Ishikawa (cell line): ENCODE measurements around the gene WWTR1.

Experiments
- CEBPB ChIP-seq: IDR thresholded peaks from 2 replicates; pipeline ENCODE4 v1.6.1; 2012
- CREB1 ChIP-seq: IDR thresholded peaks from 2 replicates; pipeline ENCODE4 v1.6.1; 2012; ENCODE audit warnings: low read depth
- EGR1 ChIP-seq: IDR thresholded peaks from 2 replicates; pipeline ENCODE4 v1.6.1; 2012
- EP300 ChIP-seq: IDR thresholded peaks from 2 replicates; pipeline ENCODE4 v1.6.1; 2012; ENCODE audit warnings: borderline replicate concordance
- FOXM1 ChIP-seq: IDR thresholded peaks from 2 replicates; pipeline ENCODE4 v1.6.1; 2012; ENCODE audit warnings: low read depth, borderline replicate concordance
- NFIC ChIP-seq: IDR thresholded peaks from 2 replicates; pipeline ENCODE4 v1.6.1; 2012
- RAD21 ChIP-seq: IDR thresholded peaks from 2 replicates; pipeline ENCODE4 v1.6.1; 2012; ENCODE audit warnings: low read depth
- TAF1 ChIP-seq: IDR thresholded peaks from 2 replicates; pipeline ENCODE4 v1.6.1; 2012; ENCODE audit warnings: low read depth, mild to moderate bottlenecking
- TCF12 ChIP-seq: IDR thresholded peaks from 2 replicates; pipeline ENCODE4 v1.6.1; 2012; ENCODE audit warnings: low read depth
- TEAD4 ChIP-seq: IDR thresholded peaks from 2 replicates; pipeline ENCODE4 v1.6.1; 2012
- YY1 ChIP-seq: IDR thresholded peaks from 2 replicates; pipeline ENCODE4 v1.6.1; 2012; ENCODE audit warnings: low read depth
- ZBTB7A ChIP-seq: IDR thresholded peaks from 2 replicates; pipeline ENCODE4 v1.6.1; 2012; ENCODE audit warnings: low read depth
- TF ChIP-seq, protein P1 (sequence below): IDR thresholded peaks from 2 replicates; pipeline ENCODE4 v1.6.1; 2012
- TF ChIP-seq, protein P2 (sequence below): IDR thresholded peaks from 2 replicates; pipeline ENCODE4 v1.6.1; 2012
- TF ChIP-seq, protein P3 (sequence below): IDR thresholded peaks from 2 replicates; pipeline ENCODE4 v1.6.1; 2012; ENCODE audit warnings: low read depth, mild to moderate bottlenecking

The WWTR1 gene

DNA sequence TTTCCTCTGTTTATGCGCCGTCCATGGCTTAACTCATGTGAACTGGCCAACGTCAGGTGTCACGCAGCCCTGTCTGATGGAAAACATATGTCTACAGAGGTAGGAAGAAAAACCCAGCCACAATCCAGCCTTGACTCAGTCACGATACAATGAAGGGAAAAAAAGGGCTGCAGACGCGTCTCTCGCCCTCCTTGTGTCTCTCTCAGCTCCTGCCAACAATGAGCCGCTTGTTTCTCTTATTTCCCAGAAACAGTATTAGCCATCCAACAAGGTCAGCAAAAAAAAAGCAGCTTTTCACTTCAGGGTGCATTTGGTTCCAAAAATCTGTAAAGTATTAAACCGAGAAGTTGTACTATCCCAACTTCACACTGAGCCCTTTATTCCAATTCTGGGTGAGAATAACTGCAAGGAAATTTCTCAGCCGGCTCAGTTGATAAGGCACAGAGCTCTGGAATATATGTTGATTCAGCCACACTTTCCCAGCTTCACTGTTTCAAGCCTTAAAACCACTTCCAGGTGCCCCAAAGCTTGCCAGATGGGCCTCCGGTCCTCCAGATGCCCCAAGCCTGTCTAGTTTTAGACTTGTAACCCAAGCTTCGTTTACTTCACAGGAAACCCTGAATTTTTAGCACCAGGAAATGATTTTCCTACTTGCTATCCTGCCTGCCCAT, 103.9 kb downstream of the WWTR1 start:
- TF ChIP-seq TEAD4 = no peak
- TF ChIP-seq ZBTB7A = no peak
- TF ChIP-seq FOXM1 = no peak
- no peak for TF ChIP-seq TCF12
- TF ChIP-seq RAD21 = no peak
- no peak for TF ChIP-seq YY1
- TF ChIP-seq, protein P1, sequence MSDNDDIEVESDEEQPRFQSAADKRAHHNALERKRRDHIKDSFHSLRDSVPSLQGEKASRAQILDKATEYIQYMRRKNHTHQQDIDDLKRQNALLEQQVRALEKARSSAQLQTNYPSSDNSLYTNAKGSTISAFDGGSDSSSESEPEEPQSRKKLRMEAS = no peak
- TF ChIP-seq, protein P2, sequence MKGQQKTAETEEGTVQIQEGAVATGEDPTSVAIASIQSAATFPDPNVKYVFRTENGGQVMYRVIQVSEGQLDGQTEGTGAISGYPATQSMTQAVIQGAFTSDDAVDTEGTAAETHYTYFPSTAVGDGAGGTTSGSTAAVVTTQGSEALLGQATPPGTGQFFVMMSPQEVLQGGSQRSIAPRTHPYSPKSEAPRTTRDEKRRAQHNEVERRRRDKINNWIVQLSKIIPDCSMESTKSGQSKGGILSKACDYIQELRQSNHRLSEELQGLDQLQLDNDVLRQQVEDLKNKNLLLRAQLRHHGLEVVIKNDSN = no peak
- TF ChIP-seq EGR1 = no peak

DNA sequence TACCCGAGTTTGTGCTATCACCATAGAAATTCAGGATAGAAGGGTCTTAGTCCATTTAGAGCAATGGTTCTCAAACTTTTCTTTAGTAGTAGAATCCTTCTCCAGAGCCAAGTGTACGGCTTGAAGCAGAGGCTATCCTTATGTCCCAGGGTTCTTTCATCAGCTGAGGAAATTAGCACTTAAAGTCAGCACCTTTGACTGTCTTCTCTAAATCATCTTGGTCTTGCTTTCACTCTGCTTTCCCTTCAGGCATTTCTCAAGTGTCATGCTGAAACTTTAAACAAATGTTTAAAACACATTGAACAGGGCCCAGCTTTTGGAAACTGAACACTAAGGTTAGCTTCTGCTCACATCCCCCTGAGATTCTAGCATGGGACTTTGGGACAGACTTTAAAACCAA, 105.1 kb downstream of the WWTR1 start:
- TF ChIP-seq EP300 (no peak), CREB1 (no peak), FOXM1 (no peak), EGR1 (no peak)

DNA sequence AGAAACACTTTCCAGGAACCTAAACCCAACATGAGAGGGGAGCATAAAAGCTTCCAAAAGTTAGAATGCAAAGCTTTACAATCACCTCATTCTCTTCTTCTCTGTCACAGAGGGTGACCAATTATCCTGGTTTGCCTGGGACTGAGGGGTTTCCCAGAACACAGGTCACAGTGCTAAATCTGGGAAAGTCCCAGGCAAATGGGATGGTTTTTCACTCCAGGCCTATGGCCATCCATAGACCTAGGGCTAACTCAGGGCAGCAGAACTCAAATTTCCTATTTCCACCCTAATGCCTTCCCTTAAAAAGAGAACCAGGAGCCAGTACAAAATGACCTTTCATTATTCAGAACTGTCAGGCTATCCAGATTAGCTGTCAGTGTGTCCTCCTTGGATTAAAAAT, 106.3 kb downstream of the WWTR1 start:
- TF ChIP-seq, protein P1 = no peak

DNA sequence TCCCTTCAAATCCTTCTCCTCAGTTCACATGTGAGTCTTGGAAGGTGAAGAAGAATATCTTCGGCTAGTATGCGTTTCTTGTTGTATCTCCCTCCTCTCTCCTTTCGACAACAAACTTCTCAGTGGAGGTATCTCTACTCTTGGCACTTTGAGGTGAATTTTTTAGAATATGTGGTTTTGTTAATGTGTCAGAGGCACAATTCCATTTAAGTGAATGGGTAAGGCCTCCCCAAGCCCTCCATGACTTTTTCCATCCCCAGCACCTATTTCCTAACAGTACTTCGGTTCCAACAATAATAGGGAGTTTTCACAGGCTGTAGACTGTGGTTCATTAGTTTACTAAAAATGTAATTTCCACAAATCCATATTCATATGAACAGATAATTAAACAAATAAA, 109.2 kb downstream of the WWTR1 start:
- TF ChIP-seq, protein P1 = no peak
- TF ChIP-seq CREB1 (no peak), EP300 (no peak), YY1 (no peak), NFIC (no peak), CEBPB (no peak), FOXM1 (no peak), RAD21 (no peak), EGR1 (no peak), TEAD4 (no peak), TAF1 (no peak), TCF12 (no peak), ZBTB7A (no peak)
- TF ChIP-seq, protein P2 = no peak
- TF ChIP-seq, protein P3, sequence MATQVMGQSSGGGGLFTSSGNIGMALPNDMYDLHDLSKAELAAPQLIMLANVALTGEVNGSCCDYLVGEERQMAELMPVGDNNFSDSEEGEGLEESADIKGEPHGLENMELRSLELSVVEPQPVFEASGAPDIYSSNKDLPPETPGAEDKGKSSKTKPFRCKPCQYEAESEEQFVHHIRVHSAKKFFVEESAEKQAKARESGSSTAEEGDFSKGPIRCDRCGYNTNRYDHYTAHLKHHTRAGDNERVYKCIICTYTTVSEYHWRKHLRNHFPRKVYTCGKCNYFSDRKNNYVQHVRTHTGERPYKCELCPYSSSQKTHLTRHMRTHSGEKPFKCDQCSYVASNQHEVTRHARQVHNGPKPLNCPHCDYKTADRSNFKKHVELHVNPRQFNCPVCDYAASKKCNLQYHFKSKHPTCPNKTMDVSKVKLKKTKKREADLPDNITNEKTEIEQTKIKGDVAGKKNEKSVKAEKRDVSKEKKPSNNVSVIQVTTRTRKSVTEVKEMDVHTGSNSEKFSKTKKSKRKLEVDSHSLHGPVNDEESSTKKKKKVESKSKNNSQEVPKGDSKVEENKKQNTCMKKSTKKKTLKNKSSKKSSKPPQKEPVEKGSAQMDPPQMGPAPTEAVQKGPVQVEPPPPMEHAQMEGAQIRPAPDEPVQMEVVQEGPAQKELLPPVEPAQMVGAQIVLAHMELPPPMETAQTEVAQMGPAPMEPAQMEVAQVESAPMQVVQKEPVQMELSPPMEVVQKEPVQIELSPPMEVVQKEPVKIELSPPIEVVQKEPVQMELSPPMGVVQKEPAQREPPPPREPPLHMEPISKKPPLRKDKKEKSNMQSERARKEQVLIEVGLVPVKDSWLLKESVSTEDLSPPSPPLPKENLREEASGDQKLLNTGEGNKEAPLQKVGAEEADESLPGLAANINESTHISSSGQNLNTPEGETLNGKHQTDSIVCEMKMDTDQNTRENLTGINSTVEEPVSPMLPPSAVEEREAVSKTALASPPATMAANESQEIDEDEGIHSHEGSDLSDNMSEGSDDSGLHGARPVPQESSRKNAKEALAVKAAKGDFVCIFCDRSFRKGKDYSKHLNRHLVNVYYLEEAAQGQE = no peak

DNA sequence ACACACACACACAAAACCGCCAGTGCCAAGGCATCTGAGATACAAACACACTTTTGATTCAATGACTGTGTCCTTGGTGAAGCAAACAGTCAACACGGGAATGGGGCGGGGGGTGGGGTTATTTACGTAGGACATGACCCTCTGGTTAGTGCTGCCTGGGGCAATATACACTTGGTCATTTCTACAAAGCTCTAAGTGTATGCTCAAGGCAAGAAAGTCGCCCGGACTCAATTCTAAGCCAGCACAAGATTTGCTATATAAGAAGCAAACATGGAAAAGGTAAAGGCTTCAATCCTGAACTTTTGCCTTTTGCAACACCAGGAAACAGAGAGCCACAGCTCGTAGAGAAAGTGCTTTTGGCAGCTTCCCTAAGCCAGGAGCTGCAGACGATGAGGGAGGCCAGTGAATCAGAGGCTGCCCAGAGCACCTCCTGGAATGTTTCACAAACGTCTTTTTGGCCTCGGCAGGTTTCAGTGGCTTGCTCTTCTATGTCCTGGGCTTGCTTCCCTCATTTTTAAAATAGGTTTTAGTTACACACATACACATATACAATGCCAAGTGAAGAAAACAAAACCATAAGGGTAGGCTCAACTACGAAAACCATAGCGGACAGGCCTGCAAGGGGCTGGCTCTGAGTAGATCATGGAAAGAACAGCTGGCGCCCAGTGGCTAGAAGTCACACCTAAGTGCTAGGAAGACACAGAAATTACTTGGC, 109.7 kb downstream of the WWTR1 start:
- no peak for TF ChIP-seq TAF1
- TF ChIP-seq EGR1 = no peak
- TF ChIP-seq, protein P1 = no peak
- TF ChIP-seq TEAD4 = no peak
- no peak for TF ChIP-seq NFIC
- TF ChIP-seq CREB1 = no peak
- TF ChIP-seq TCF12 = no peak
- TF ChIP-seq RAD21 = no peak
- TF ChIP-seq FOXM1 = no peak
- no peak for TF ChIP-seq YY1
- TF ChIP-seq, protein P2 = no peak
- no peak for TF ChIP-seq ZBTB7A
- TF ChIP-seq CEBPB = no peak
- TF ChIP-seq, protein P3 = no peak
